HL-60 (cell line): ENCODE results near the gene MYD88.

Experiments
- GABPA ChIP-seq: IDR thresholded peaks from 2 replicates; pipeline ENCODE4 v1.6.1; 2012; ENCODE audit warnings: low read depth
- TF ChIP-seq, protein P1 (sequence below): IDR thresholded peaks from one replicate; pipeline ENCODE4 v1.5.1; 2011; ENCODE audit warnings: low read length, control low read depth, inconsistent platforms; ENCODE audit not compliant: insufficient read depth
- TF ChIP-seq, protein P2 (sequence below): IDR thresholded peaks from 2 replicates; pipeline ENCODE4 v1.6.1; 2012; ENCODE audit warnings: low read depth; ENCODE audit not compliant: insufficient replicate concordance

DNA sequence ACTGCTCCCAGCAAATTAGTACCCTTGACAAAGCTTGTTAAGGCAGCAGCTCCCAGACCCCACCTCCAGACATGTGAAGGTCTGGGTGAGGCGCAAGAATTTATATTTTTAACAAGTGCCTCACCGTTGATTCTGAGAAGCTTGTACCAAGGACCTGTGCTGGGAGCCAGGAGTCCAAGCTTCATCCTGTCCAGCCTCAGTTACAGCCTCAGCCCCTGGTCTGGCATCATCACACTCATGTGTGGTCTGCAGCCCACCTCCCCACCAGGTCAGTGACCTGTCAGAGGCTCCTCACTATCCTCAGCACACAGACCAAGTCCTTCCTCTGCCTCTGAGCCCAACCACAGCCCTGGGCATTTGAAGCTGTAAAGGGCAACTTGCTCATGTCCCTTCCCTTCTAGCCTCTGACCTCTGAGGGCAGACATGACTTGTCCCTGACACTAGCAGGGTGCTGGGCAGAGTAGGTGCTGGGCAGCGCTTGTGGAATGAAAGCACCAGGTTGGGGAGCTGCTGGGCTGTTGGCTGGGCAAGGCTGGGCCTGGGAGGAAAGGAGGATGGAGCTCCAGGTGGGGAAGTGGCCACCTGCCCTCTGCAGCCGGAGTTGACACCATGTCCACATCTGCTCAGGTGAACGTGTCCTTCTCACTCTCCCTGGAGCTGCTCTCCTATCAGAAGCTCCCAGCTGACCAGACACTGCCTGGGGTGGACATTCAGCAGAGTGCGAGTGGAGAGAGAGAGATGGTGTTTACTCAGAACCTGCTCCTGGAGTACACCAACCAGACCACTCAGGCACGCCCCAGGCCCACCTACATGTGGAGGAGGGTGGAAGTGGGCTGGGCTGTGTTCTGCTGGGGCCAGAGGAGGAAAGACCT is 18.4 kb upstream of the MYD88 start:
- TF ChIP-seq, protein P1, sequence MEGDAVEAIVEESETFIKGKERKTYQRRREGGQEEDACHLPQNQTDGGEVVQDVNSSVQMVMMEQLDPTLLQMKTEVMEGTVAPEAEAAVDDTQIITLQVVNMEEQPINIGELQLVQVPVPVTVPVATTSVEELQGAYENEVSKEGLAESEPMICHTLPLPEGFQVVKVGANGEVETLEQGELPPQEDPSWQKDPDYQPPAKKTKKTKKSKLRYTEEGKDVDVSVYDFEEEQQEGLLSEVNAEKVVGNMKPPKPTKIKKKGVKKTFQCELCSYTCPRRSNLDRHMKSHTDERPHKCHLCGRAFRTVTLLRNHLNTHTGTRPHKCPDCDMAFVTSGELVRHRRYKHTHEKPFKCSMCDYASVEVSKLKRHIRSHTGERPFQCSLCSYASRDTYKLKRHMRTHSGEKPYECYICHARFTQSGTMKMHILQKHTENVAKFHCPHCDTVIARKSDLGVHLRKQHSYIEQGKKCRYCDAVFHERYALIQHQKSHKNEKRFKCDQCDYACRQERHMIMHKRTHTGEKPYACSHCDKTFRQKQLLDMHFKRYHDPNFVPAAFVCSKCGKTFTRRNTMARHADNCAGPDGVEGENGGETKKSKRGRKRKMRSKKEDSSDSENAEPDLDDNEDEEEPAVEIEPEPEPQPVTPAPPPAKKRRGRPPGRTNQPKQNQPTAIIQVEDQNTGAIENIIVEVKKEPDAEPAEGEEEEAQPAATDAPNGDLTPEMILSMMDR, result no peak
- TF ChIP-seq GABPA, result no peak
- TF ChIP-seq, protein P2, sequence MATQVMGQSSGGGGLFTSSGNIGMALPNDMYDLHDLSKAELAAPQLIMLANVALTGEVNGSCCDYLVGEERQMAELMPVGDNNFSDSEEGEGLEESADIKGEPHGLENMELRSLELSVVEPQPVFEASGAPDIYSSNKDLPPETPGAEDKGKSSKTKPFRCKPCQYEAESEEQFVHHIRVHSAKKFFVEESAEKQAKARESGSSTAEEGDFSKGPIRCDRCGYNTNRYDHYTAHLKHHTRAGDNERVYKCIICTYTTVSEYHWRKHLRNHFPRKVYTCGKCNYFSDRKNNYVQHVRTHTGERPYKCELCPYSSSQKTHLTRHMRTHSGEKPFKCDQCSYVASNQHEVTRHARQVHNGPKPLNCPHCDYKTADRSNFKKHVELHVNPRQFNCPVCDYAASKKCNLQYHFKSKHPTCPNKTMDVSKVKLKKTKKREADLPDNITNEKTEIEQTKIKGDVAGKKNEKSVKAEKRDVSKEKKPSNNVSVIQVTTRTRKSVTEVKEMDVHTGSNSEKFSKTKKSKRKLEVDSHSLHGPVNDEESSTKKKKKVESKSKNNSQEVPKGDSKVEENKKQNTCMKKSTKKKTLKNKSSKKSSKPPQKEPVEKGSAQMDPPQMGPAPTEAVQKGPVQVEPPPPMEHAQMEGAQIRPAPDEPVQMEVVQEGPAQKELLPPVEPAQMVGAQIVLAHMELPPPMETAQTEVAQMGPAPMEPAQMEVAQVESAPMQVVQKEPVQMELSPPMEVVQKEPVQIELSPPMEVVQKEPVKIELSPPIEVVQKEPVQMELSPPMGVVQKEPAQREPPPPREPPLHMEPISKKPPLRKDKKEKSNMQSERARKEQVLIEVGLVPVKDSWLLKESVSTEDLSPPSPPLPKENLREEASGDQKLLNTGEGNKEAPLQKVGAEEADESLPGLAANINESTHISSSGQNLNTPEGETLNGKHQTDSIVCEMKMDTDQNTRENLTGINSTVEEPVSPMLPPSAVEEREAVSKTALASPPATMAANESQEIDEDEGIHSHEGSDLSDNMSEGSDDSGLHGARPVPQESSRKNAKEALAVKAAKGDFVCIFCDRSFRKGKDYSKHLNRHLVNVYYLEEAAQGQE, result no peak
